GM18507 (cell line): ENCODE data around the gene C3orf52.

Experiments used
- DNase-seq: peaks from one replicate; pipeline ENCODE4 v3.0.0; 2011; ENCODE audit warnings: low read depth; ENCODE audit not compliant: insufficient read length; ENCODE audit errors: extremely low spot score
- FAIRE-seq: peaks from 2 replicates; lab custom pipeline; 2011; peaks lifted over from hg19 to GRCh38; lab: Jason Lieb, UNC

The C3orf52 gene

DNA sequence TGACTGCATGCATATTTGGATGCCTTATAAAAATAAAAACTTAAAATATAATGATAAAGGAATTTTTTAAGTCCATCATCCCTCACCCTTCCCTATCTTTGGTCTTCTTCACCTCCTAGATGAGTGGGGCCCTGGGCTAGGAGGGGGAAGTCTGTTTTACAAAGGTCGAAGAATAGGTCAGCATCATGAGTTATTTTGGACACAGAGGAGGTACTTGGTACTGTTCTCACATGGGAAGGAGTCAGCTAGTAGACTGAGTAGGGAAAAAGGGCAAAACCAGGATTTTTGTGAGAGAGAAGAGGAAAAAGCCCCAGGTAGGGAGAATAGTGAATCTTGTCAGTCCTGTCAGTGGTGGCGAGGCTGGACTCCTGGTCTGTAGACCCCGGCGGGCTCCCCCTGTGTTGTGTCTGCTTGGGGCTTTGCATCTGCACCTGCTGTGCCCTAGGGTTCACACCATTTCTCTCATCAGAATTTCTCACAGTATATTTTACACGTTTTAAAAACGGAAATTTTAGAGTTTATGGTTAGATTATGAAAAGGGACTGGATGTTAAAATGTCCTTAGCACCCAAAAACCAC lies 29.7 kb downstream of the C3orf52 start:
- DNase-seq (no peak), FAIRE-seq (peak; percentile 42)

DNA sequence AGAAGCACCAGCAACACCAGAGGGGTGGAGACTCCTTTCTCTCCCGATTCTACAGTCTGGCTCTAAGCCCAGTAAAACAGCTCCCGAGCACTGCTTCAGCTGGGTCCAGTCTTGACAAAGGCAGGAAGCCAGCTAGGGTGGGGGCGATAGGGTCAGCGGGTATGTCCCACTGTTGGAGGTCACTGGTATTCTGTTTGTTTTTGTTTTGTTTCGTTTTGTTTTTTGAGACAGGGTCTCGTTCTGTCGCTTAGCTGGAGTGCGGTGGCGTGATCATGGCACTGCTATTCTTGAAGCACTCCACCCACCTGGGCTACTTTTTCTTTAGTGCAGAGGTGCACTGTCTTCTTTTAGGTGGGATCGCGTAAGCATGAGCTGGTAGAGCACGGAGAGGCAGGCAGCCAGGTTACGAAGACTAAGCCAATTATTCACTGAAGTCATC lies 30.6 kb downstream of the C3orf52 start:
- FAIRE-seq = peak; percentile 56
- no peak for DNase-seq

DNA sequence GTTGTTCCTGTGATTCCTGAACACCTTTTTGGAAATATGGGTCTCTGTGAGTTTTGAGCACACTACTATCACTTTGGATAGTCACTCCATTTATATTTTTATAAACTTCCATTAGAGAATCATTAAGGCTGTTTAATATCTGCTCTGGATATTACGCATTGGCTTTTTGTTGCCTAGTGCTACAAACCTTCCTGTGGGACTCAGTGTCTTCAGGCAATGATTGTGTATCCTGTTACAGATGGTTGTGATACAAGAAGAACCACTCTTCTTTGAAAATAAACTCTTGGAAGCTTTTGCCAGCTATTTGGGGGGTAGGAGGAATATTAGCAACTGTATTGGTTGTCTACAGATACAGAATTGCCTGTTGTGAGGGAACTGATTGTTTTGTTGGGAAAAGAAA lies 31.2 kb downstream of the C3orf52 start:
- FAIRE-seq = no peak
- DNase-seq = no peak

DNA sequence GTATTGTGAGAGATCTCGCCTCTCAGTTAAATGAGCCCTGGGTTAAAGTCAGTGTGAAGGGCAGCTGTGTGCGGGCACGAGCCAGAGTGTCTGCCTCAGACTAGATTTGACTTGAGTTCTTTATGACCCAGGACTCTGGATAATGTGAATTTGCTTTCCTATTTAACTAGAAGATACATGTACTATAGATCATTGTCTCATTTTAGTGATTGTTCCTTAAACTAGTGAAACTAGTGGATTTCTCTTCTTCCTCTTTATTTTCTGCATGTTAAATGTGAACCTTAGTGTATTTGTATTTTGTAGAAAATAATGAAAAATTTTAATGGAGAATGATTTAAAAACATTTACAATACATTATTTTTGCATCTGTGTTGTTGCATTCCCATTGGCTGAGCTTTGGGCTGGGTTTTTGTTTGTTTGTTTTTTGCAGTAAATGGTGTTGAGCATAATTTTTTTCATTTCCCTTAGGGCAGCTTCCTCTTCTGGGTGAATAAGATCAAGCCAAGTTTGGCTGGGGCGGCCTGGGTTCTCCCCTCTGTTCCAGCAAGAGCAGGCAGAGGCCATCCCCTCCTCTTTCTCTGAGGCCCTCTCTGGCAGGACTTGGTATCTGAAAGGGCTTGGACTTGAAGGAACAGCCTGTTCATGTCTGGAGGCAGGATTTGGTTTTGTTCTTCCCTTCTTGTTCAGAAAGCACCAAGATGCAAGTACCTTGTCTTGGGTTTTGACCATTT lies 31.8 kb downstream of the C3orf52 start:
- peak; percentile 67 for FAIRE-seq

DNA sequence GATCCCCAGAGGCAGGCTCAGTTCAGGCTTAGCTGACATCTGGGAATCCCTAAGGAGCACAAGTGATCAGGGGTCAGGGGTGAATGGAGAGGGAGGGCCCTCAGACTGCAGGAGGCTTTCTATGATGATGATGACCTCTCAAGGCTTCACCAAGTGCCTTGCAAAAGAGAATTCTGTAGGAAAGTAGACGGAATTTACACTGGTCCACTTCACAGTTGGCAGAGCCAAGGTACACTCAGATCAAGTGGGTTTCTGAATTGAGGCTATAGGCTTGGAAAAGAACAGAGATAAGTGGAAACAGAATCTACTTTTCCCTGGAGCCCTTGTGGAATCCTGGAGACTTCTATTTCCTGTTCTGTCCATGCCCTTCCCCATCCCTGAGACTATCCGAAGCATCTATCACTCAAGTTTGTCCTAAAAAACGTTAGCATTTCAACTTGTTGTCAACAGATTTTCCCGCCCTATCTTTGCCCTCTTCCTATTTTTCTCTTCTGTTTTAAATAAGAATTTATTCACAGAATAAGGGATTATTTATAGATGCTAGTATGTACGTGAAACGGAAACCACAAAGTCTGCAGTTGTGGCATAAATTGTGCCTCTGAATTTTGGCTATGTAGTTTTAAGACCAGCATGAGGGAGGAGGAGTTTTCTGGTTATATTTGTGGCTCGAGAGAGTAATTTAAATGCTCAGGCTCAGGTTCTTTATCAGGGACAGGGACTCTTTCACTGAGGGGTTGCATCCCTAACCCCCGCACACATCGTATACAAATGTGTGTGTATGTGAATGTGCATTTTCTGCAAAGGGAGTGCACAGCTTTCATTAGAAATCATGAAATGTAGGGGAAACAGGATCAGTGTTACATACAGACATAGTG lies 34.0 kb downstream of the C3orf52 start:
- DNase-seq = no peak
- FAIRE-seq = peak; percentile 88

More for the DNA sequence above, 31.8 kb downstream of the C3orf52 start:
- DNase-seq = no peak

DNA sequence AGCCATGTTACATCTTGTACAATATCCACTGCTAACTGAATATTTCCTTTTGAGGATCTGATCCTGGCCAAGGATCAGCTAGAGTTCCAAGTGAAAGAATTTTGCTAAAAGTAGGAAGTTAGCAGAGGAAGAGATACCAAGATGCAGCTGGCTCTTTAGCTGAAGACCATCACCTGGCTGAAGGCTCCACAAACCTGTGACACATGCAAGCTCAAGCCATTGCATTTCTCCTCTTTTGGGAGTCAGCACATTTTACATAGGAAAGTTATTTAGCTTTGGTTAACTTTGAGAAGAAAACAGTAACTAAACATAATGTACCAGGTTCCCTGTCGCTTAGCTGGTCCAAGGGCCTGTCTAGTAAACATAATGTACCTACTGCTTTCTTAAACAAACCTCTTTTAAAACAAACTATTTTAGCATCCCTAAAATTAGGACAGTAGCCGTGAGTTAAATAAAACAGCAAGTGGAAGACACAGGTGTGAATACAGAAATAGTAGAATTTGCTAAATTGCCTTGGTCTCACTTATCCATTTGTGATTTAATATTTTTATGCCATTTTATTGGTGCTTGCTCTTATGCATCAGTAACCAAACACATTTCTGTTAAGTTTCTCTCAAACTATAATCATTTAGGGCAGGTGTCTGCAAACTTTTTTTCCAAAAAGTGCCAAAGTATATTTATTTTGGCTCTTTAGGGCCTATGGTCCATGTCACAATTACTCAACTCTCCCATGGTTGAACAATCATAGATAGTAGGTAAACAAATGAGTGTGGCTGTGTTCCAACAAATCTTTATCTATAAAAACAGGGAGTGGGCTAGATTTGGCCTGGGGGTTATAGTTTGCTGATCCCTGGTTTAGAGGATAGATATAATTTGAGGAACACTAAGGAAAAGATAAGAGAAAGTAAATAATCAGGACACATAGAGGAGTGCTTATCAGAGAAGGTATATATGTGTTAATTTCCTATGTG lies 35.7 kb downstream of the C3orf52 start:
- DNase-seq (no peak), FAIRE-seq (peak; percentile 54)

DNA sequence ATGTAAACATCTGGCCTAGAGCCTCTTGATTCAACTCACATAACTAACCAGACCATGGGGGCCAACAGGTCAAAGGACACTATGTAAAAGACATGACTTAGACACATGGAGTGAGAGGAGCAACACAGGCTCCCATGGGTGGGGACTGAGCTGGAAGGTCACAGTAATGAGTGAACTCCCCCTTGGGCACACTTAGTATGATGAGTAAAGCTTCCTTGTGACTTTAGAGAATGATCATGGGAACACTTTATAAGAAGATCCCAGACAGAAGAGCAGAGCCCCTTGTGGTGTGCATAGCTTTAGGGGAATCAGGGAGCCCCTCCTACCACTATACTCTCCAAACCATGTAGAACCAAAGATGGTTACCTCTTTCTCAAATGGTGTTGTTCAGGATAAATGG lies 36.7 kb downstream of the C3orf52 start:
- DNase-seq (no peak), FAIRE-seq (no peak)

DNA sequence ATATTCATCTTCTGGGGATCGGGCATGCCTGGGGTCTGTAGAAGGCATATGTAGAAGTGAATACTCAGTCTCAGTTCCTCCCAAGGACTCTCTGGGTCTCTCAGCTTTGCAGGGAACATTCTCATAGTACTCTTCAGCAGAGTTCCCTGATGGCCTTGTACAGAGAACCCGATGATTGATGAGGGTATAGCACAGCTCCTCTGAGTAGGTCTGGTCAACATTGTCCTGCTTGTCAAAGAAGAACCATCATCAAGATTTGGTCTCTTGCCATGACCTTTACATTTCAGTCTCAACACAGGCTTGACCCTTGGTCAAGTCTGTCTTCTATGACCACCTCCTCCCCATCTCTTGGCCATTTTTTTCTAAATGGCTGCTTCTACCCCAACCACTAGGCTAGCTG lies 37.4 kb downstream of the C3orf52 start:
- DNase-seq = no peak
- FAIRE-seq = peak; percentile 52

DNA sequence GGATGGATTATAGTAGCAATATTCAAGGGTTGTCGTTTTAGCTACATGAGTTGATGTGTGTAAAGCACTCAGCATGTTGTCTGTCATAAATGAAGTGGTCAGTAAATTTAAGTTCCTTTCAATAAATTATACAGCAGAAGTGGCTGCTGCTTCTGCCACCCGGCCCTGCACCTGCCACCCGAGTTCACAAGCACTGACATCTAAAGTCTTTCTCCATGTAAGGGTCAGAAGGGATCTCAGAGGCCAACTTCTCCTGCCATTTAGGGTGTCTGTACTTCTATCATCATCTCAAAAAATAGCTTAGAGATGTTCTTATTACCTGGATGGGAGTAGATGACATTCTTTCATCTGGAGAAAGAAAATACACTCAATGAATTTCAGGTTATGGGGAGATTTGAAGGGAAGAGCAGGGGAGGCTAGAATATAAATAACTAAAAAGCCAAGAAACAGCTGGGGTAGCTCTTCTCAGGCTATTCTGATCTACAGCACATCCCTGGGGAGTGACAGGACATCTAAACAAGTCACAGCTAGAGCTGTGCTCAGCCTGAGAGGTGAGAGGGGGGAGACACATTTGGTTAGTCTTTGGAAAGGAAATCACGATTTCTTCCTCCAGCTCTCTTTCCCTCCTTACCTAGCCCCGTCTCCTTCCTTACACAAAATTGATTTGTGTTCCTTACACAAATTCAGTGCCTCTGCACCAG lies 38.9 kb downstream of the C3orf52 start:
- DNase-seq (no peak), FAIRE-seq (no peak)

DNA sequence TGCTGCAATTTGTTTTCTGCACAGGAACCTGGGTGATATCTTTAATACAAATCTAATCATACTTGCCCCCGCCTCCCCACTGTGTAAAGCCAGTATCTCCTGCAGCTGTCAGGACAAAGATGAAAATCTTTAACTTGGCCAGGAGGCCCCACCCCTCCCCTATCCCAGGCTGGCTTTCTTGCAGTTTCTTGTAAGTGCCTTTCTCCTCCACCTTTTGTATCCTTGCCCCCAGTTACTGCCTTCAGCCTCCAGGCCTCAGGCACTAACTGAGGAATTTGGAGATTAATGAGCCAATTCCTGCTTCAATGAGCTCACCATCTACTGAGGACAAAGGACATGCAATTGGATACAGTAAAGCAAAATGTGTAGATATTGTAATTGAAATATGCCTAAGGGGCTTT lies 40.3 kb downstream of the C3orf52 start:
- FAIRE-seq = peak; percentile 21
- no peak for DNase-seq

DNA sequence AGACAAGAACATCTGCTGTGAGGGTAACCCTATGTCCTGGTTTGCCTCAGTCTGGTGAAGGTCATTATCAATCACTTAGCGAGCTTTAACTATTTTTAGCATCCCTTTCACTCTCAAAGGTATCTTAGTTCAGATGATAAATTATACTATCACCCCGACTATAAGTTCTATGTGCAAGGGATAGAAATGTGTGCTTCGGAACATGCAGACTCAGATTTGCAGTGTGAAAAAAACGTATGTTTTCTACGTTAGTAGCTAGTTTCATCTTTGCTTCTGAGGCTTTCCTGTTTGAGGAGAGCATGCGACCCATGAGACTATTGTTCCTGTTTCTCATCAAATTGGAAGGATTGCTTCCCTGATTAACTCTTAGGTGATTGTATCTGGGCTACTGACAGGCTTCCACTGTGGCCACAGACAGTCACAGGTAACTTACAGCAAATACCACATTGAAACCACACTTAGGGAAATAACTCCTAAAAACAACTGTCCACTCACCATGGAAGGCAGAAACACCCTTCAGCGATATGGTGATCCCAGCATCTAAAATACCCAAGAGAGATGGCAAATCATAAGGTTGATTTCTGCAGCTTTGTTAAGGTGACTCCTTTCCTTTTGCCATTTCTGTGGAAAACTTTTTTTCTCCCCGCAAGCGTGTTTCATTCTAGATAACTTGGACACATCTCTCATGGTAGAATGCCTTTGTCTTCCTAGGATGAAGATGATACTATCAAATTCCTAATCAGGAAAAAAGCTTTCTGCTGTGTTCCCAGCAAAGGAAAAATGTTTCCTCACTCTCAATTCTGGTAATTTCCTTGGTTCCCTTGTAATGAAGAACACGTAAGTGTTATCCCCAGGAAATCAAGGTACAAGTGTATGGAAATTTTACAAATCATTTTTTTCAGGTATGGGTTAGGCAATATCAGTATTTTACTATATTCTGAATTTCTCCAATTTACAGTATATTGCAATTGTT lies 41.6 kb downstream of the C3orf52 start:
- DNase-seq = no peak
- peak; percentile 91 for FAIRE-seq

DNA sequence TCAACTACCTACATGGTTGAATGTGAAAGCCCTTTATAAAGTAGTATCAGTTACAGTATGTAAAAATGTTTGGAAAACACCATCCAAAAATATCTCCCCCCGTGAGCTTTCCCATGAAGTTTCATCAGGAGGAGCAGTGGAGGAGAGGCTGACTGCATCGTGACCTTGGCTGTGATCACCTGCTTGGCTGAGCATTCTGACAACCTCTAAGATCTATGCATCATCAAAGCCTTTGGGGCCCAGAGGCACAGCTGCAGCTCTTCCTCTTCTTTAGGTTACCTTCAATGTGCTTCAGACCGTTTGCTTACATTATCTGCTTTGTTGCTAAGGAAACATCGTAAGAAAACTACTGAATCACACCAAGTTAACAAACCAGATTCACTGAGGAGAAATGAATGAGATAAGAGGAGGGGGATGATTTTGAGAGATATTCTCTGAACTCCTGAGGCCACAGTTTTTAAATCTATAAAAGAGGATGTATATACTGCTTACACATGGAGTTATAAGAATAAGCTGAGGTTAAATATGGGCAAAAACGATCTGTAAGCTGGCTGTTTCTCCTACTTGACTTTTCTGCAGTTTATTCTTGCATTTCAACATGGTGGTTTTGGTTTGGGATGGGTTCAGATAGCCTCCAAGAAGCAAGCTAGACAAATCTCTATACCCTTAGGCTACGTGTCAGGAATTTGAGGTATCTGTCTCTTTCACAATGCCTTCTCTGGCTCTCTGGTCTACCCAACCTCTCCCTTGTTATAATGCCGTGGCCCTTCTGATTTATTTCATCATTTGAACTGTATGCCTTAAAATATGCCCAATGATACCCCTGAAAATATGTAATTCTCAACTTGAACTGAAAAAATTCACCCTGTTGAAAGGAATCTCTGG lies 42.9 kb downstream of the C3orf52 start:
- FAIRE-seq (peak; percentile 95), DNase-seq (no peak)

DNA sequence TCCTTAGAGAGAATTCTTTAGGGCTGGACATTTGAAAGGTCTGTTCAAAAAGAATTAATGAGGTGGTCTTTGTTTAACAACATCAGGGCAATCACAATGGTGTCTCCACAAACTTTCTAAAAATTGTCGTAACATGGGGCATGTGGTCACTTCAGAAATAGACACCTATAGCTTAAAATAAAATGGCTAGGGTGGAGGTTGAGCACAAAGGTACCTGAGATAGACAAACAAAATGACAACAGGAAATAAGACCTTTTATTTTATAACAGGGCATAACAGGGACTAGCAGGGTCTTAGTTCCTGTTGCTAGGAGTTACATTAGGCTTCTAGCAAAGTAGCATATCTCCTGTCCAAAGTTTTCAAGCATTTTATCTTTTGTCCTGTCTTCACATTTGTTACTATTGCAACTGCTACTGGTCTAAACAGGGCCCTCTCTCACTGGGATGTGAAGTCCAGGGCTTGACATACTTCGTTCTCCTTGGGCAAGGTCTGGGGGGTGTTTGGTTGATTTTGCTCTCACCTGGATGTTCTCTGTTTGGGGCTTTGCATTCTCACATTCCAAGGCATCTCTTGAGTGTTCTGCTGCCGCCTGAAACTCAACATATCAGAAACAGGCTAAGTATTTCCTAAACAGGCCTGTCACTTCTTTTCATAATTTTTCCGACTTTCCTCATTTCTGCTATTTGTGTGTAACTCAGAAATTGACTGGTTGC lies 43.9 kb downstream of the C3orf52 start:
- FAIRE-seq = peak; percentile 81
- DNase-seq = no peak

DNA sequence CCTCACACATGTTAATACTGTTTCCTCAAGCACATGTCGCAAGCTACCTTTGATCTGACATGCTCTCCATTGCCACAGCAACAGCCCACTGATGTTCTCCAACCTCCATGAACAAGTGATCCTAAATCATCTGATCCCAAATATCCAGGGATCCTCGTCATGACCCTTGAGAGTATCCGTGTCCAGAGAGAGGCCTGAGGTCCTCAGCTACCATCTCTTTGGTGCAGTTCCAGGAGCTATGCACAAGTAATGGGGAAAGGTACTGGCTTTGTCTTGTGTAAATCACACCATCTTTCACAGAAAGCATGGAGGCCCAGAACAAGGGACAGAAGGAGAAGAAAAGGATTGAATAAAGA lies 44.4 kb downstream of the C3orf52 start:
- FAIRE-seq (peak; percentile 67), DNase-seq (no peak)

DNA sequence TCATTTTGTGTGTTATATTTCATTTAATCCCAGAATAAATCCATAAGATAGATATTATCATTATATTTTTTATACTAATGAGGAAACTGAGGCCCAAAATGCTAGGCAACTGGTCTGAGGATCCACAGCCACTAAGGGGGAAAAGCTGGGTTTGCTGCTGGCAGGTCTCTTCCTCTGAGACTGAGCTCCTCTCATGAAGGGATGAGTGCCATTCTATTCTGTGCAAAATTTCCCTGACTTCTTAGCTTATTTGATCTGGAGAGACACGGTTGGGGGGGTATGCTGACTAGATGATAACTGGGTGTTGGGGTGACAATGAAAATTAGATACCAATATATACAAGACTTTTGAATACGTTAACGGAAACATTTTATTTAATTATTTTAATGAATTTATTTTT lies 44.9 kb downstream of the C3orf52 start:
- DNase-seq (no peak), FAIRE-seq (no peak)

DNA sequence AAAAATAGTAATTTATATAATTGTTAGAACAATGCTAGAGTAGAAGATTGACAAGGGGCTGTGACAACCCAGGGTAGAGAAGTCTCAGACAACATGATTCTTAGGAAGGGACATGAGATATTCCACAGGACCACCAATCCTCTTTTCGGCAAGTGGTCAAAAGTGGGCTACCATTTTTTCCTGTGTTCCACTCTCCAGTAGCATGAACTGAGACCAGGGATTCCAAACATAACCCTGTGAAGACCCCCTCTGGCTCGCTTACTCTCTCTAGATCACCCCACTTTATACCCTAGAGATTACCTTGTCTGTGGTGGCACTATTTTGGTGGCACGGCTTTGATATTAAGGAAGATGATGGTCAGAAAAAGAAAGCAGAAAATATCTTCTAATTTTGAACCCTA lies 45.9 kb downstream of the C3orf52 start:
- no peak for DNase-seq
- FAIRE-seq = no peak
